Measurements from ENCODE around the gene AKR1C2. TPM values are rescaled to one million over a fixed set of nuclear protein-coding genes. Genes with fewer than 3 reads are reported as not detected.
"Not testable (repeated sequence)": the region's sequence is repeated elsewhere in the genome, so short reads cannot be mapped to it uniquely, and the experiment has no call there.

The AKR1C2 gene
- total RNA-seq, 1 experiment from 2014 or later, result 0.86 TPM

- DNase-seq (ENCODE audit: low read depth), result no peak
Measured at GRCh38 chr10:4990217-4990616, 13.4 kb downstream of the AKR1C2 start.

GRCh38 chr10:4988000-4988641, 15.5 kb downstream of the AKR1C2 start:
- not testable (repeated sequence) for DNase-seq (ENCODE audit: low read depth)

- peak; percentile 4 for DNase-seq (ENCODE audit: low read depth)
Measured at GRCh38 chr10:4984971-4985594, 18.6 kb downstream of the AKR1C2 start.

GRCh38 chr10:4984223-4984622, 19.4 kb downstream of the AKR1C2 start:
- no peak for DNase-seq (ENCODE audit: low read depth)

GRCh38 chr10:4983615-4984216, 19.9 kb downstream of the AKR1C2 start:
- no peak for DNase-seq (ENCODE audit: low read depth)

- no peak for DNase-seq (ENCODE audit: low read depth)
Measured at GRCh38 chr10:4982764-4983226, 20.9 kb downstream of the AKR1C2 start.

- DNase-seq (ENCODE audit: low read depth), result peak; percentile 50
Measured at GRCh38 chr10:4981722-4982471, 21.8 kb downstream of the AKR1C2 start.

- DNase-seq (ENCODE audit: low read depth), result no peak
Measured at GRCh38 chr10:4980793-4981192, 22.9 kb downstream of the AKR1C2 start.

- DNase-seq (ENCODE audit: low read depth), result no peak
Measured at GRCh38 chr10:4978870-4979269, 24.8 kb downstream of the AKR1C2 start.

- no peak for DNase-seq (ENCODE audit: low read depth)
Measured at GRCh38 chr10:4977025-4977424, 26.6 kb downstream of the AKR1C2 start.

GRCh38 chr10:4974400-4974799, 29.3 kb downstream of the AKR1C2 start:
- DNase-seq (ENCODE audit: low read depth), result not testable (repeated sequence)

GRCh38 chr10:4973294-4973693, 30.4 kb downstream of the AKR1C2 start:
- not testable (repeated sequence) for DNase-seq (ENCODE audit: low read depth)

- not testable (repeated sequence) for DNase-seq (ENCODE audit: low read depth)
Measured at GRCh38 chr10:4972369-4973142, 31.1 kb downstream of the AKR1C2 start.

GRCh38 chr10:4970362-4970761, 33.3 kb downstream of the AKR1C2 start:
- not testable (repeated sequence) for DNase-seq (ENCODE audit: low read depth)

- DNase-seq (ENCODE audit: low read depth), result not testable (repeated sequence)
Measured at GRCh38 chr10:4969289-4969688, 34.4 kb downstream of the AKR1C2 start.

GRCh38 chr10:4967189-4967588, 36.5 kb downstream of the AKR1C2 start:
- not testable (repeated sequence) for DNase-seq (ENCODE audit: low read depth)

GRCh38 chr10:4965763-4966162, 37.9 kb downstream of the AKR1C2 start:
- DNase-seq (ENCODE audit: low read depth), result not testable (repeated sequence)

GRCh38 chr10:4963815-4964154, 39.9 kb downstream of the AKR1C2 start:
- DNase-seq (ENCODE audit: low read depth), result not testable (repeated sequence)

- DNase-seq (ENCODE audit: low read depth), result not testable (repeated sequence)
Measured at GRCh38 chr10:4962876-4963814, 40.5 kb downstream of the AKR1C2 start, which contains the start of gene AKR1C1. Gene AKR1C1, plus strand, starts transcription at chr10:4963415. Its CDS starts 30 bp downstream, at chr10:4963445.

- DNase-seq (ENCODE audit: low read depth), result not testable (repeated sequence)
Measured at GRCh38 chr10:4962308-4962707, 41.3 kb downstream of the AKR1C2 start.

All from M059J (cell line).